ENCODE measurements around the gene VTI1A. TPM values are rescaled to one million over a fixed set of nuclear protein-coding genes. Genes with fewer than 3 reads are reported as not detected.

Gene VTI1A
- total and polyA plus RNA-seq, 9 of the 15 experiments (the other 6 are each of a cell fraction or from before 2014, with no cell fraction given) = 9.3 to 21.4 (median 16.0) TPM

DNA sequence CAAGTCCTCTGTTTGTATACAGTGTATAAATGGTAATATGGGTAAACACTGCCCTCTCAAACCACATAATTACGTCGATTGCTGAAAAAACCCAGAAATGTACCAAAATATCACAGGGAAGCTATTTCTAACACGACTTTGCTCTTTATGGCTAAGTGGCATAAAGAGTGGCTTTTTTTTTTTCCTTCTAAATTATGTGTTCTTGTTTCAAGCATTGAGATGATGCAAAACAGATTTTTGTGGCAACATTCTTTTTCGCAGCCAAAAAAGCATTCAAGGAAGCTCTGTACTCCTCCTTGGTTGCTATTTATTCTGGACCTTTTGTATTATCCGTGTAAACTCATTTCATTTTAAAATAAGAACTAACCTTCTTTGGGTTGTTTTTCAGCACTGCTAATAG is 138.9 kb downstream of the VTI1A start:
- H4K20me1 ChIP-seq (replicated peaks; ENCODE audit: control insufficient read depth, insufficient read depth, low read length) = no peaks in the 10 kb centered on the region
- no peak for TF ChIP-seq TBL1XR1 (IDR thresholded peaks at IDR 0.05; ENCODE audit: low read length in 2 of 2)
- TF ChIP-seq HDGF (IDR thresholded peaks at IDR 0.05) = no peak
- TF ChIP-seq HNRNPUL1 (IDR thresholded peaks at IDR 0.05; ENCODE audit: low read length) = no peak
- no peak for TF ChIP-seq MTA1 (IDR thresholded peaks at IDR 0.05; ENCODE audit: borderline replicate concordance)
- no peak for TF ChIP-seq OTX1 (CRISPR knock-in tag; IDR thresholded peaks at IDR 0.05)
- no peak for TF ChIP-seq RB1 (IDR thresholded peaks at IDR 0.05; ENCODE audit: low read depth)
- TF ChIP-seq, protein P1, sequence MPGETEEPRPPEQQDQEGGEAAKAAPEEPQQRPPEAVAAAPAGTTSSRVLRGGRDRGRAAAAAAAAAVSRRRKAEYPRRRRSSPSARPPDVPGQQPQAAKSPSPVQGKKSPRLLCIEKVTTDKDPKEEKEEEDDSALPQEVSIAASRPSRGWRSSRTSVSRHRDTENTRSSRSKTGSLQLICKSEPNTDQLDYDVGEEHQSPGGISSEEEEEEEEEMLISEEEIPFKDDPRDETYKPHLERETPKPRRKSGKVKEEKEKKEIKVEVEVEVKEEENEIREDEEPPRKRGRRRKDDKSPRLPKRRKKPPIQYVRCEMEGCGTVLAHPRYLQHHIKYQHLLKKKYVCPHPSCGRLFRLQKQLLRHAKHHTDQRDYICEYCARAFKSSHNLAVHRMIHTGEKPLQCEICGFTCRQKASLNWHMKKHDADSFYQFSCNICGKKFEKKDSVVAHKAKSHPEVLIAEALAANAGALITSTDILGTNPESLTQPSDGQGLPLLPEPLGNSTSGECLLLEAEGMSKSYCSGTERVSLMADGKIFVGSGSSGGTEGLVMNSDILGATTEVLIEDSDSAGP (CRISPR knock-in tag; IDR thresholded peaks at IDR 0.05) = no peak
- TF ChIP-seq, protein P2, sequence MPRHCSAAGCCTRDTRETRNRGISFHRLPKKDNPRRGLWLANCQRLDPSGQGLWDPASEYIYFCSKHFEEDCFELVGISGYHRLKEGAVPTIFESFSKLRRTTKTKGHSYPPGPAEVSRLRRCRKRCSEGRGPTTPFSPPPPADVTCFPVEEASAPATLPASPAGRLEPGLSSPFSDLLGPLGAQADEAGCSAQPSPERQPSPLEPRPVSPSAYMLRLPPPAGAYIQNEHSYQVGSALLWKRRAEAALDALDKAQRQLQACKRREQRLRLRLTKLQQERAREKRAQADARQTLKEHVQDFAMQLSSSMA (CRISPR knock-in tag; IDR thresholded peaks at IDR 0.05) = no peak
- TF ChIP-seq JUND (IDR thresholded peaks at IDR 0.05; ENCODE audit: borderline replicate concordance, low read depth, low read length) = no peak
- no peak for TF ChIP-seq JUND (tag; IDR thresholded peaks at IDR 0.05; ENCODE audit: borderline replicate concordance, low read depth, low read length)
- TF ChIP-seq, protein P3, sequence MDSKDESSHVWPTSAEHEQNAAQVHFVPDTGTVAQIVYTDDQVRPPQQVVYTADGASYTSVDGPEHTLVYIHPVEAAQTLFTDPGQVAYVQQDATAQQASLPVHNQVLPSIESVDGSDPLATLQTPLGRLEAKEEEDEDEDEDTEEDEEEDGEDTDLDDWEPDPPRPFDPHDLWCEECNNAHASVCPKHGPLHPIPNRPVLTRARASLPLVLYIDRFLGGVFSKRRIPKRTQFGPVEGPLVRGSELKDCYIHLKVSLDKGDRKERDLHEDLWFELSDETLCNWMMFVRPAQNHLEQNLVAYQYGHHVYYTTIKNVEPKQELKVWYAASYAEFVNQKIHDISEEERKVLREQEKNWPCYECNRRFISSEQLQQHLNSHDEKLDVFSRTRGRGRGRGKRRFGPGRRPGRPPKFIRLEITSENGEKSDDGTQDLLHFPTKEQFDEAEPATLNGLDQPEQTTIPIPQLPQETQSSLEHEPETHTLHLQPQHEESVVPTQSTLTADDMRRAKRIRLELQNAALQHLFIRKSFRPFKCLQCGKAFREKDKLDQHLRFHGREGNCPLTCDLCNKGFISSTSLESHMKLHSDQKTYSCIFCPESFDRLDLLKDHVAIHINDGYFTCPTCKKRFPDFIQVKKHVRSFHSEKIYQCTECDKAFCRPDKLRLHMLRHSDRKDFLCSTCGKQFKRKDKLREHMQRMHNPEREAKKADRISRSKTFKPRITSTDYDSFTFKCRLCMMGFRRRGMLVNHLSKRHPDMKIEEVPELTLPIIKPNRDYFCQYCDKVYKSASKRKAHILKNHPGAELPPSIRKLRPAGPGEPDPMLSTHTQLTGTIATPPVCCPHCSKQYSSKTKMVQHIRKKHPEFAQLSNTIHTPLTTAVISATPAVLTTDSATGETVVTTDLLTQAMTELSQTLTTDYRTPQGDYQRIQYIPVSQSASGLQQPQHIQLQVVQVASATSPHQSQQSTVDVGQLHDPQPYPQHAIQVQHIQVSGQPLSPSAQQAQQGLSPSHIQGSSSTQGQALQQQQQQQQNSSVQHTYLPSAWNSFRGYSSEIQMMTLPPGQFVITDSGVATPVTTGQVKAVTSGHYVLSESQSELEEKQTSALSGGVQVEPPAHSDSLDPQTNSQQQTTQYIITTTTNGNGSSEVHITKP (IDR thresholded peaks at IDR 0.05; ENCODE audit: partially characterized antibody) = no peak
- no peak for TF ChIP-seq ZBED1 (IDR thresholded peaks at IDR 0.05)
- TF ChIP-seq, protein P4, sequence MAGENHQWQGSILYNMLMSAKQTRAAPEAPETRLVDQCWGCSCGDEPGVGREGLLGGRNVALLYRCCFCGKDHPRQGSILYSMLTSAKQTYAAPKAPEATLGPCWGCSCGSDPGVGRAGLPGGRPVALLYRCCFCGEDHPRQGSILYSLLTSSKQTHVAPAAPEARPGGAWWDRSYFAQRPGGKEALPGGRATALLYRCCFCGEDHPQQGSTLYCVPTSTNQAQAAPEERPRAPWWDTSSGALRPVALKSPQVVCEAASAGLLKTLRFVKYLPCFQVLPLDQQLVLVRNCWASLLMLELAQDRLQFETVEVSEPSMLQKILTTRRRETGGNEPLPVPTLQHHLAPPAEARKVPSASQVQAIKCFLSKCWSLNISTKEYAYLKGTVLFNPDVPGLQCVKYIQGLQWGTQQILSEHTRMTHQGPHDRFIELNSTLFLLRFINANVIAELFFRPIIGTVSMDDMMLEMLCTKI (IDR thresholded peaks at IDR 0.05; ENCODE audit: partially characterized antibody) = no peak
- no peak for TF ChIP-seq BMI1 (IDR thresholded peaks at IDR 0.05; ENCODE audit: low read length)
- no peaks in the 10 kb centered on the region for H3K9me1 ChIP-seq (ENCODE audit: control insufficient read depth, insufficient read depth, low read length)
- H3K4me1 ChIP-seq (replicated peaks in 1 of 2; ENCODE audit: control insufficient read depth in 2 of 2, insufficient read depth in 2 of 2, low read length in 2 of 2) = no peaks in the 10 kb centered on the region
- no peak overlapping the region for H3K4me2 ChIP-seq (ENCODE audit: insufficient read depth, low read length)
- no peak overlapping the region for H2AFZ ChIP-seq (ENCODE audit: low read depth, low read length)
- 60% methylated on average over 5 of the region's 5 CpGs for WGBS (ENCODE audit: insufficient coverage, low coverage, missing lambda C conversion rate)
- no peak overlapping the region for H3K9ac ChIP-seq (ENCODE audit: insufficient read depth in 1 of 2, low read depth in 2 of 2, low read length in 2 of 2)
- ATAC-seq (no peak), FAIRE-seq (no peak), DNase-seq (ENCODE audit: extremely low read depth in 1 of 4, low spot score in 3 of 4) (no peak)
- in situ Hi-C loops (cut with MboI) (no loop called here), intact Hi-C loops (cut with micrococcal nuclease) (no loop called here)
- no peaks in the 10 kb centered on the region for H3K9me3 ChIP-seq (replicated peaks; ENCODE audit: control insufficient read depth, insufficient read depth, low read depth, low read length)
- BruUV-seq (replicated peaks) = no TSS peak
- H3K27ac ChIP-seq (ENCODE audit: extremely low read depth, low read depth, low read length) = no peak overlapping the region
- POLR2A ChIA-PET = no interaction called here
- H3K4me3 ChIP-seq = no peak overlapping the region
- H3K27me3 ChIP-seq (ENCODE audit: control insufficient read depth in 2 of 2, insufficient read depth in 2 of 2, low read length in 2 of 2) = no peaks in the 10 kb centered on the region
- no peaks in the 10 kb centered on the region for H3K36me3 ChIP-seq (ENCODE audit: control insufficient read depth, insufficient read depth, low read length)
- H3K79me2 ChIP-seq (ENCODE audit: control insufficient read depth, insufficient read depth, low read length) = no peaks in the 10 kb centered on the region
- CTCF ChIA-PET (ENCODE audit: low intra/inter-chr PET ratio) = no interaction called here

Data from K562 (cell line).